COLO829 (cell line): ENCODE results near the gene APP.
A peak's percentile ranks its signal among the peaks of the same experiment; 100 is the strongest.
"Not testable (repeated sequence)": the region's sequence is repeated elsewhere in the genome, so short reads cannot be mapped to it uniquely, and the experiment has no call there.

Experiments used
- DNase-seq: peaks from one replicate; pipeline ENCODE4 v3.0.0; 2012; ENCODE audit warnings: low spot score

Gene APP

DNA sequence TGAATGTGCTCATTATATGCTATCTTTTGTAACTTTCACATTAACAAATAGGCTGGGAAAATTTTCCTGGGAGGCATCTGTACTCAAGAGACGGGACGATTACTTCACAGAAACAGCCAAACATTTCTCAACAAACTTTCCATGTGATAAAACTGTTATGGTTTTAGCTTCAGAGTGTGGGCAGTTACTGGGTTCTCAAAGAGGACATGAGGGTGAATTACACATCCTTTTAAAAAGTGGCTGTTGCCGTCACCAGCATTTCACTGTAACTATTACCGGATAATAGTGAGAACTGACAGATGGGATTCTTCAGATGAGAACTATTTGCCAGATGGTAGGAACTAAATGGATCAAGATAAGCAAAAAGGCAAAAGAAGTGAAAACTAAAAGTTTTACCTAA is 109.1 kb downstream of the APP start:
- no peak for DNase-seq

DNA sequence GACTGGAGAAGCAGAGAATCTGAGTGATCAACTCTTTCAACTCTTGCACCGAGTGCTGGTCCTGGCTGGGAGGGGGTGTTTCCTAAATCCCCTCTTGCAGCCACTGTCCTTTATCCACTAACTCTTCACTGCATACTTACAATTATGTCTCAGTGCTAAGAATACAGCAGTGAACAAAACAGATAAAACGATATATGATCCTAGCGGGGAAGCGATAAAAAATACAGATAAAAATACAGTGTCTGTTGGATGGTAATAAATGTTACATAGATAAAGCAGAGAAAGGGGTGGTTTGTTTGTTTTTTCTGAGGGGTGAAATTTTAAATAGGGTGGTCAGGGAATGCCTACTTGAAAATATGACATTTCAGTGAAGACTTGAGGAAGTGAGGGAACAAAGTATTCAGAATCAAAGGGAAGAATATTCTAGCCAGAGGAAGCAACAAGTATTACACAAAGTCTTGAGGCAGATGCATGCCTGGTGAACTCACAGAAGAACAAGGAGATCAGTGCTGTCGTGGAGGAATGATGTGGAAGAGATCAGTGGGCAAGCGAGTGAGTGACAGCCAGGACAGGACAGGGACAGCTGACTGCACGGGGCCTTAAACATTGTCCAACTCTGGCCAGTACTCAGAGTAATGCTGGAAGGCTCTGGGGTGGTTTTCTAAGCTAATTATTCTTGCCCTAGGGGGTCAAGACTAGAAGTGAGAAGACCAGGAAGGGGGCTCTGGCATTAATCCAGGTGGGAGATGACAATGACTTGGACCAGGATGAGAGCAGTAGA is 110.0 kb downstream of the APP start:
- DNase-seq: no peak

DNA sequence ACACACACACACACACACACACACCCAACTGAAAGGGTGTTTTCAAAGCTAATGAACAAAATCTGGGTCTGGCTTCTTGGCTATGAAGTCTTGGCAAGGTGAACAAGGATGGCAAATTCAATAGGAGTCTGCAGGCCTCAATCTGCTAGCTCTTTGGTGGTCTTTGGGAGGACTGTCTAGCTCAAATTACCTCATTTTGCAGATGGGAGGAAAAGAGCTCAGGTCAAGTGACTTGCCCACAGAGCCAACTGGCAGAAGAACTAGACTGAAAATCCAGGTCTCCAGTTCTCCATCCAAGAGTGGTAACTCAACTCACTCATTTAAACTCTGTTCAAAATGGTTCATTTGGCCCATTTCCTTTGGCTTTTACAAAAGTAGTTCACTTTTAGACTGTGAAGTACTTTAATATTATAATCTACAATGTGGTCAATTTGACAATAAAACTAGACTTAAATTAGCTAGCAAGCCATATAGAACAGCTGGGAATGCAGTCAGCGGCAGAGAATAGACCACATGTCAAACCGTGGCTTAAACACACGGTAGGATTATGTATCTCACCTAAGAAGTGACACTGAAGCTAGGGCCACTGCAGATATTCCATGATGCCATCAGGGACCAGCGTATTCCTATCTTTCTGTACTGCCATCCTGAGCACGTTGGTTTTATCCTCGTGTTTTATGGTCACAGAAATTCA is 112.9 kb downstream of the APP start:
- DNase-seq: no peak

DNA sequence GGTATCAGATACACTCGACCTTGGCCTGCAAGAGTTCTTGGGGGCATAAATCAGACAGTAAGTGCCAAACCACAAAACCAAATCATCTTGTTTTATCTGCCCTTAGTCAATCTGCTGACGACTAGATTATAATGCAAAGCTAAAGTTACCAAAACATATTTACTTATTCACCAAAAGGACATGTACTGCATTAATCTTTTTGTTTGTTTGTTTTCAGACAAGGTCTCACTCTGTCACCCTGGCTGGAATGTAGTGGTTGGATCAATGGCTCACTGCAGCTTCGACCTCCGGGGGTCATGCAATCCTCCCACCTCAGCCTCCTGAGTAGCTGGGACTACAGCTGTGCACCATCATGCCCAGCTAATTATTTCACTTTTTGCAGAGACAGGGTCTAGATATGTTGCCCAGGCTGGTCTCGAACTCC is 114.7 kb downstream of the APP start:
- DNase-seq: no peak

DNA sequence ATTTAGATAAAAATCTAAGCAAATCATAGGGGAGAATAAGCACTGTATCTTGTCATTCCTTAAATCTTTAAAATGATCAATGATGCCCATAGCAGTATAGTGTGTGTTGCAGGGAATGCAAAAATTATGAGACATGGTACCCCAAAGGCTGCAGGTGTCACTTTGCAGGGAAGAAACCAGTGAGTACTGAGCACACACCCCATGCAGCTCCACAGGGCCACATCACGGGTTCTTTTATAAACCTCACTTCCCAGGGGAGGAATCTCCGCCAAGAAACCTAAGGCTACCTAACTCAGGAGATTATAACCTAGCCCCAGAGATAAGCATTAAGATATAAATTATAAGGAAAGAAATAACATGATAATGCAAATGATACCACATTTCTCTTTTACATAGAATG is 115.6 kb downstream of the APP start:
- no peak for DNase-seq

DNA sequence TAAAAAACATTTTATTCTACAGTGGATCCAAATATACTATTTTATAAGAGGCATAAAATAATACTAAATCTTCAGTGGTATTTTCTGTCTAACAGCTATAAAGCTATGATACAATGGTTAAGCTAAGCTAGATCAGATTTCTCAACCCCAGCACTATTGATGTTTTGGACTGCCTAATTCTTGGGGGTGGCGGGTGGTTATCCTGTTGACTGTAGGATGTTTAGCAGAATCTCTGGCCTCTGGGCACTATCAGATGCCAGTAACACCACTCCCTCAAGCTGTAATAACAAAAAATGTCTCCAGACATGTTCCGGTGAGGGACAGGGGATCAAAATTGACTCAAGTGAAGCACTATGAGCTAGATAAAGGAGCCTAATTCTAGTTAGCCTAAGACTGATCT is 118.5 kb downstream of the APP start:
- DNase-seq: no peak

DNA sequence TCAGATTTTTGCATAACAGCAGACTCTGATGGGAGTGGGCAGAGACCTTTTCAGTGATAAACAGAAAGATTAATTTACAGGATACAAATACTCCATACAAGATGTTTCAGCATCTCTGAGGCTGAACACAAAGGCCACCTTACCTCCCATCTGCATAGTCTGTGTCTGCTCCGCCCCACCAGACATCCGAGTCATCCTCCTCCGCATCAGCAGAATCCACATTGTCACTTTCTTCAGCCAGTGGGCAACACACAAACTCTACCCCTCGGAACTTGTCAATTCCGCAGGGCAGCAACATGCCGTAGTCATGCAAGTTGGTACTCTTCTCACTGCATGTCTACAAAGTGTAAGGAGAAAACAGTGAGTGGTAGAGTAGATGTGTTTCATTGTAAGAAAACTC is 119.7 kb downstream of the APP start:
- DNase-seq: no peak

DNA sequence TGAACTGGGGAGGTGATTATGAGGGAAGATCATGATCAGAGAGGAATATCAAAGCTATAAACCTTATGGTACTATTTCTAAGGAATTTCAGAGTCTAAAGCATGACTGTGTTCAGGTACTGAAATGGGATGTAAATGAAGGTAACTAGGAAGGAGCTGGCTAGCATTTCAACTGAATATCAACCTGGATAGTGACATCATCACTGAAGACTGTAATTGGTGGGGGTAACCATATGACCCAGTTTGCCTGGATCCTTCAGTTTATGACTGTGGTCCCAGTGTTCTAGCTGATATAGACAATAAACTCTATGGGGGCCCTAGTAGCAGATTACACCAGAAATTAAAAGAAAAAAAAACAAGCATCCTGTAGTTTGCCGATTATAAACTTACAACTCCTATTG is 120.8 kb downstream of the APP start:
- DNase-seq: no peak

DNA sequence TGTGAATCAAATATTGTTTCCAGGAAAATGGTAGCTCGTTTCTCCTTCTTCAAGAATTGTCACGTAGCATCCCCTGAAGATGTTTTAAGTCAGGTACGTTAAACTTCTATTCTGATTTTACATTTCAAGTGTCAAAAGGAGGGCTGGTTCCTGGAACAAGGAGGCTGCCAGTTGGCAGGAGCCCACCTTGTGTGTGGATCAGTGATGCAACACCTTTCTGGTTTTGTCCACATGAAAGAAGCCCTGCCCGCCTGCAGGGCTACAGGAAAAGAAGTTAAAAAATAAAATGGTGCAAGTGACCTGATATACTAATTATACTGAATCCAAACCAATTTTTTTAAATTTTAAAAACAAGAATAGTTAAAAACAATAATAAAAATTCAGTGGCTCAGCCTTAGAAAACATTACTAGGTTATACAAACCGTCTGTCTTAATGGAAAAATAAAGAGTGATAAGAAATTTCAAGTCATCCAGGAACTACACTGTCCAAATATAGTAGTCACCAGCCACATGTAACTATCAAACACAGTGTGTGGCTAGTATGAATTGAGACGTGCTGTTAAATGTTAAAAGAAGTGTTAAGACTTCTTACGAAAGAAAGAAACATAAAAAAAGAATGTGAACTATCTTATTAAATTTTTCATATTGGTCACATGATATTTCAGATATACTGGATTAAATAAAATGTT is 123.1 kb downstream of the APP start:
- DNase-seq: no peak

DNA sequence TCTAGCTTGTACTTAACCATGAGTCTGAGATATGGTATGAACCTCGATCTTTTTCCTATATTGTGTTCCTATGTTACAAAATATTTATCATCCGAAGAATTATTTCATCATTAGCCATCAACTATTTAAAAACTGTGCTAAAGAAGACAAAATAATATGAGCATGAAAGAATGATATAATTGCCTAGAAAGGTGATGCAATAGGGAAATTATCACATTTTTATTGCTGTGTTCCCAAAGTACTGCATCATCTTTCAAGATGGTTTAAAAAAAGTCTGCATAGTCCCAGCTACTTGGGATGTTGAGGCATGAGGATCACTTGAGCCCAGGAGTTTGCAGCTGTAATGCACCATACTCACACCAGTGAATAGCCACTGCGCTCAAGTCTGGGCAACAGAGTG is 126.7 kb downstream of the APP start:
- DNase-seq: no peak

DNA sequence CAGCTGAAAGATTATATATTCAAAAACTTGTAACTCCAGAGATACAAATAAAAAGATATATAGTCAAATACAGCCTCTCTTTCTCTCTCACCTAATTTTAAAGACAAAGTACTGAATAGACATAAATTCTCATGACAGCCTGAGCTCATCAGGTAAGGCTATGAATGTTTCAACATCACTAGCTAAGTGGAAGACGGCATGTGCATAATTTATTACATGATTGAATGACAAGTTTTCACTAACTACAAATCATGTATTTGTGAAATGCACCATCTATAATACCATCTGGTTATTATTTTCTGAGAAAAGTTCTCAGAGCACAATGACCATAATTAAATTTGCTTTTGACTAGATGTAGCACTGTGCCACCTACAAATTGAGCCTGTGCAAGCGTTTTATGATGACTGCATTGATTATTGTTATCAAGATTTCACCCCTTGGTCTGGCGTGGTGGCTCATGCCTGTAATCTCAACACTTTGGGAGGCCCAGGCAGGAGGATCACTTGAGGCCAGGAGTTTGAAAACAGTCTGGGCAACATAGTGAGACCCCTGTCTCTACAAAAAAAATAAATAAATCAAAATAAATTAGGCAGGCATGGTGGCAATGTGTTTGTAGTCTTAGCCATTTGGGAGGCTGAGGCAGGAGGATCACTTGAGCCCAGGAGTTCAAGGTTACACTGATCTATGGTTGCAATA is 128.2 kb downstream of the APP start:
- no peak for DNase-seq

DNA sequence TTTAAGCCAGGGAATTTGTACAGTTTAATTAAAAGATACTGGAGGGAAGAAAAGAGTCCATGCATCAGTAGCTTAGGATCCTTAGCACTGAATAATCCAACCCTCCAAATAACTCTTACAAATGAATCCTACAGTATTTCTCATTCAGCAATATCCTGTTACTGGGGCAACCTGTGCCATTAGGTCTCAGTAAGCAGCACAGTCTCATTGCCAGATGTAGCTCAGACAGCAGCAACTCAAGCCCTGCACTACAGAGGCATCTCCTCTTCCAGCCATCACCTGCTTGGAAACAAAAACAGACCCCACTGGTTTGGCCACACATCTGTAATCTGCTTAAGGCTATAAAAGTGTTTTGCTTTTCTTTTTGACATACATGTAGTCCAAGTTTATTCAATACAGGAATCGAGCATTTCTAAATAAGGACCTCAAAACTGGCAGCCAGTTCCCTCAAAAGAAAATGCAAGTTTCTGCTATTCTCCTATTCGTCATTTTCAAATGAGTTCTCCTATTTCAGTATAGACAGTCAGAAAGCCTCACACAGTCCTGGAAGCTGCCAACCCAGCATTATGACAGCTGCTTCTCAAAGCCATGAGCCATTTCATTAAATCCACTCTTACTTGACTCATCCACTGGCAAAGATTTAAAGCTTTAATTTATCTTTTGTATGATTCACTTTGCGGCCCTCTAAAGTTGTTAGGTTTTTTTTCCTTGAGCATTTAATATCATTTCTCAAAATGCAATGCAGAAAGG is 129.0 kb downstream of the APP start:
- DNase-seq: no peak

DNA sequence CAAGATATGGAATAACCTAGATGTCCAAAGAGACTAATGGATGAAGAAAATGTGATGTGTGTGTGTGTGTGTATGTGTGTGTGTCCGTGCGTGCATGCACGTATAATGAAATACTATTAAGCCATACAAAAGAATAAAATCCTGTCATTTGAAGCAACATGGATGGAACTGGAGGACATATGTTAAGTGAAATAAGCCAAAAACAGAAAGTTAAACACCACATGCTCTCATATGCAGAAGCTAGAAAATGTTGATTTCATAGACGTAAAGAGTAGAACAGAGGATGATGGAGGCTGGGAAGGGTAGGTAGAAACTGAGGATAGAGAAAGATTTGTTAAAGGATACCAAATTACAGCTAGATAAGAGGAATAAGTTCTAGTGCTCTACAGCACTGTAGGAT is 133.7 kb downstream of the APP start:
- DNase-seq: no peak

DNA sequence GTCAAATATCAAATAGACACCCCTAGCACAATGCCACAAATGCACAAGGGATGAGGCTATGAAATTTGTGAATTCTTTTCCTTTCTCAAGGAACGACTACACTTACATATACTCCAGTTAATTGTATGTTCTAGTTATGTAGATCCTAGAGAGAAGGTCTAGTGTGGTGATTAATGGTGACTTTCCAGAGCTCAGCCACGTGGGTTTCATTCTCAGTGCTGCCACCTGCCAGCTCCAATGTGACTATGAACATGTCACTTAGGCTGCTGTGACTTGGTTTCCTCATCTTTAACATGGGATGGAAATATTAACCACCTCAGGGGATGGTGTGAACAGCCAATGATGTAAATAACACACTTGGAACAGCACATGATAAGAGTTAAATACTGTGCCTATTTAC is 138.3 kb downstream of the APP start:
- no peak for DNase-seq

DNA sequence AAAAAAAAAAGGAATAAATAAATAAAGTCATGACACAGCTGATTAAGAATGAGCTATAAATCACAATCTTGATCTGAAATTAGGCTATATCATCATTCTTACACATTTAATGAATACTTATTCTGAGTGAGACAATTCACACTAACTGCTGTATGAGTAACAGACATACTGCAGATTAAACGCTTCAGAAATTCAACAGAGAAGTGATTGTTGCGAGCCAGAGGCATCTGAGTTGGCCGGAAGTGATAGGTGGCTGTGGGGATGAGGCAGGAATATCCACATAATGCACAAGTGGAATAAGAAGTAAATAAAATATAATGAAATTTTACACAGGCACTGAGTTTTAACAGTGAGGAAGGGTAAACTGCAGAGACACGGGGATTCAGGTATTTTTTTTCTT is 142.4 kb downstream of the APP start:
- peak; percentile 78 for DNase-seq

DNA sequence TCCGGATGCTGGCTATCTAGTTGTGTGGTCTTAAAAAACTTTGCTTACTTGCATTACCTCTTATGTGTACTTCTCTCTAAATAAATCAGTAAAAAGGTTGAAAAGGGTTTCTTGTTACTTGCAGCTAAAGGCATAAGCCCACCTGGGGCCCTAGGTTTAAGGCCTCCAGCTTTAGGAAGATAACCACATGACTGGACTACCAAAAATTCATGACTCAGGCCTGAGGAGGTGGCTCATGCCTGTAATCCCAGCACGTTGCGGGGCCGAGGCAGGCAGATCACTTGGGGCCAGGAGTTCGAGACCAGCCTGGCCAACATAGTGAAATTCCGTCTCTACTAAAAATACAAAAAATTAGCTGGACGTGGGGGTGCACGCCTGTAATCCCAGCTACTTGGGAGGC is 142.9 kb downstream of the APP start:
- no peak for DNase-seq

DNA sequence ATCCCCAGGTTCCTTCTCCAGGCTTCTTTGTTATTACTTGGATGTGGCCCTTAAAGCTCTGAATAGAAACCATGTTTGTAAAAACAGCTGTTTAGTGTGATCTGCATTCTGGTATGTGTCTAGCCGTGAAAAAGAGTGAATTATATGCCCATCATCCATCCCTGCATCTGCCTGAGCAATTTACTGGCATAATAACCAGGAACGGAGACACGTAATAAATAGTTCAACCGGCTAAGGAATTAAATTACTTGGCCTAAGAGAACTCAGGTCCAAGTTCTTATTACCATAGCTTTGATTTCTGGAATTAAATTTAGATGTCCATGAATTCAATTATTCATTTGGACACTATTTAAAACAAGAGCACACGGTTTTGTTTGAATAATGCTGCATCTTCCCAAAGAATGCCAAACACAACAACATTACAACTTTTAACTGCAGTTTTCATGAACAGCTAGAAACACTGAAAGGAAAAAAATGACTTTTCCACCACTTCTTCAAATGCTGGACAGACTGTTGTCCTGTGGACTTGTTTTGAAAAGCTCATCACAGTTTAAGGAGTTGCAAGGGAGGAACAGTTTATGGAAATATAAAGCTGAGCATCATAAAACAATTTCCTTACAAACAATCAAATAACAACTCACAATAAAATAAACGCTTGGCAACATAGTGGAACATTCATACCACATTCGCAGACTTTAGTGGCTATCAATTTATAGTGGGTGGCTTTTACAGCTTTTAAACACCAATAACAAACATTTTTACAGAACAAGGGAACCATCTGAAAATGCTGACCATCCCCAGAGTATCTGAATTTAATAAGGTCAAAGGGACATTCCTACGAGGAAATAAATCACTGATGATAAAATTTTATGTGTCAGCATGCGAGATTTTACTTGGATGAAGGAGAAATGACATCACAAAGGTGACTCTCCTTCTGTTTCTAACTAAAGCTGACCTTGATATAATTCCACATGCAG is 144.7 kb downstream of the APP start:
- DNase-seq: no peak

DNA sequence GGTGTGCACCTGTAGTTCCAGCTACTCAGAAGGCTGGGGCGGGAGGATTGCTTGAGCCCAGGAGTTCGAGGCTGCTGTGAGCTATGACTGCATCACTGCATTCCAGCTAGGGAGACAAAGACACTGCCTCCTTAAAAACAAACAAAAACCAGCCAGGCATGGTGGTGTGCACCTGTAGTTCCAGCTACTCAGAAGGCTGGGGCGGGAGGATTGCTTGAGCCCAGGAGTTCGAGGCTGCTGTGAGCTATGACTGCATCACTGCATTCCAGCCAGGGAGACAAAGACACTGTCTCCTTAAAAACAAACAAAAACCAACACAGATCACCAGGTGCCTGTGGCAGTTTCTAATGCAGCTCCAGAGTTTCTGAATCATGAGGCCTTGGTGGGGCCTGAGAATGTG is 147.2 kb downstream of the APP start:
- not testable (repeated sequence) for DNase-seq

DNA sequence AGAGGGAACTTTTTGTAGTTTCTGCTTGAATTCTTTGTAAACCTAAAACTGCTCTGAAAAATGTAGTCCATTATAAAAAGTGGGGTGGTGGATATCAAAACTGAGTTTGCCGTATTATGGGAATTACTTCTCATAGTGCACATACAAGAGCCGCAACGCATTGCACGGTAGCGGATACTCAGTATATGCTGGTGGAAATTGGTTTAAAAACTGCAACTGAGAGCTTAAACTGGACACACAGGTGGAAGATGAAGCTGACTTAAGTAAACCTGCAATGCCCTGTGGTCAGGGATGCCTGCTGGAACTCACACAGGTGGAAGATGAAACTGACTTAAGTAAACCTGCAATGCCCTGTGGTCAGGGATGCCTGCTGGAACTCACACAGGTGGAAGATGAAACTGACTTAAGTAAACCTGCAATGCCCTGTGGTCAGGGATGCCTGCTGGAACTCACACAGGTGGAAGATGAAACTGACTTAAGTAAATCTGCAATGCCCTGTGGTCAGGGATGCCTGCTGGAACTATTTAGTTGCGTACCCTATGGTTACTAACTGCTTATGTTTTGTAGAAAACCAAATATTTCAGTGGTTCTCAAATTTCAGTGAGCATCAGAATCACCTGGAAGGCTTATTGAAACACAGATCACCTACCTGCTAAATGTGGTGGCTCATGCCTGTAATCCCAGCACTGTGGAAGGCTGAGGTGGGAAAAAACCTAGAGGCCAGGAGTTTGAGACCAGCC is 147.8 kb downstream of the APP start:
- DNase-seq: not testable (repeated sequence)

DNA sequence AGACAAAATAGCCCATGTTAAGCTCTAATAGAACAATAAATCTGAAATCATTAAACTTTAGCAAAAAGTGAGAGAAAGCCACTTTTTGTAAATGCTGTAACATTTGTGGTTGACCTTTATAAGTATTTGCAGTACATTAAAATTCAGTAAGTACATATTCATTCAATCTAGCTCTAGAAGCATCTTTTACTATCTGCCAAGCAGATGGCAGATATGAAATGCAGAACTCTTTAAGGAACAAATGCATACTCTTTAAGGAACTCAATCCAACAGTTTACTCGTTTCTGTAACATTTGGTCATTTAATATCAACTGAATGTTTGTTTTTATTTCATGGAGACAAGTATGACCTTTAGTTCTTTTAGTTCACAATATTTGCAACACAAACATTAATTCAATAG is 150.1 kb downstream of the APP start:
- DNase-seq: no peak
